ENCODE measurements around the gene PFKP.

- peak; percentile 24 for TF ChIP-seq CTCF (IDR thresholded peaks at IDR 0.05; ENCODE audit: insufficient read depth, low read length, poor library complexity, severe bottlenecking)
- TF ChIP-seq EZH2phosphoT487 (conservative IDR thresholded peaks at IDR 0.05; ENCODE audit: low read length) = no peak
These were observed 52.6 kb downstream of the PFKP start for GRCh38 chr10:3119796-3120459.

Measured in SU-DHL-6 (cell line).